ENCODE results near the gene ZSWIM5. TPM values are rescaled to one million over a fixed set of nuclear protein-coding genes. Genes with fewer than 3 reads are reported as not detected.

Gene ZSWIM5
- total RNA-seq, 3 donors from 2014 or later (not counting 1 experiment from before 2014, with no cell fraction given): 1.1 to 2.3 (median 1.3) TPM

GRCh38 chr1:45213892-45214291 is 7.5 kb upstream of the ZSWIM5 start:
- 100% methylated on average over 1 of the region's 1 CpG for WGBS (ENCODE audit: insufficient coverage)
- TF ChIP-seq, protein P1, sequence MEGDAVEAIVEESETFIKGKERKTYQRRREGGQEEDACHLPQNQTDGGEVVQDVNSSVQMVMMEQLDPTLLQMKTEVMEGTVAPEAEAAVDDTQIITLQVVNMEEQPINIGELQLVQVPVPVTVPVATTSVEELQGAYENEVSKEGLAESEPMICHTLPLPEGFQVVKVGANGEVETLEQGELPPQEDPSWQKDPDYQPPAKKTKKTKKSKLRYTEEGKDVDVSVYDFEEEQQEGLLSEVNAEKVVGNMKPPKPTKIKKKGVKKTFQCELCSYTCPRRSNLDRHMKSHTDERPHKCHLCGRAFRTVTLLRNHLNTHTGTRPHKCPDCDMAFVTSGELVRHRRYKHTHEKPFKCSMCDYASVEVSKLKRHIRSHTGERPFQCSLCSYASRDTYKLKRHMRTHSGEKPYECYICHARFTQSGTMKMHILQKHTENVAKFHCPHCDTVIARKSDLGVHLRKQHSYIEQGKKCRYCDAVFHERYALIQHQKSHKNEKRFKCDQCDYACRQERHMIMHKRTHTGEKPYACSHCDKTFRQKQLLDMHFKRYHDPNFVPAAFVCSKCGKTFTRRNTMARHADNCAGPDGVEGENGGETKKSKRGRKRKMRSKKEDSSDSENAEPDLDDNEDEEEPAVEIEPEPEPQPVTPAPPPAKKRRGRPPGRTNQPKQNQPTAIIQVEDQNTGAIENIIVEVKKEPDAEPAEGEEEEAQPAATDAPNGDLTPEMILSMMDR (IDR thresholded peaks at IDR 0.05): no peak
- intact Hi-C loops (cut with micrococcal nuclease): no loop called here
- peaks cover 7 to 18% of the 10 kb centered on the region in 2 donors for H3K27me3 Mint-ChIP-seq (ENCODE audit: low read depth in 2 of 2)
- Histone ChIP-seq H3K36me3 (ENCODE audit: control insufficient read depth, insufficient read depth, low read length) (no peaks in the 10 kb centered on the region), H3K27ac (ENCODE audit: low read length) (no peak overlapping the region), H3K4me3 (ENCODE audit: low read length) (no peak overlapping the region), H3K9me3 (ENCODE audit: control insufficient read depth, insufficient read depth, low read length) (no peaks in the 10 kb centered on the region), H3K27me3 (ENCODE audit: control insufficient read depth, insufficient read depth, low read length) (peaks cover 2% of the 10 kb centered on the region), H3K4me1 (ENCODE audit: control insufficient read depth, insufficient read depth, low read length) (no peaks in the 10 kb centered on the region)
- no peak overlapping the region for H3K27ac Mint-ChIP-seq
- no peaks in the 10 kb centered on the region for H3K4me1 Mint-ChIP-seq
- DNase-seq (no peak), ATAC-seq (no peak)
- no peak overlapping the region for H3K4me3 Mint-ChIP-seq
- no peaks in the 10 kb centered on the region for H3K36me3 Mint-ChIP-seq
- H3K9me3 Mint-ChIP-seq: no peaks in the 10 kb centered on the region

DNA sequence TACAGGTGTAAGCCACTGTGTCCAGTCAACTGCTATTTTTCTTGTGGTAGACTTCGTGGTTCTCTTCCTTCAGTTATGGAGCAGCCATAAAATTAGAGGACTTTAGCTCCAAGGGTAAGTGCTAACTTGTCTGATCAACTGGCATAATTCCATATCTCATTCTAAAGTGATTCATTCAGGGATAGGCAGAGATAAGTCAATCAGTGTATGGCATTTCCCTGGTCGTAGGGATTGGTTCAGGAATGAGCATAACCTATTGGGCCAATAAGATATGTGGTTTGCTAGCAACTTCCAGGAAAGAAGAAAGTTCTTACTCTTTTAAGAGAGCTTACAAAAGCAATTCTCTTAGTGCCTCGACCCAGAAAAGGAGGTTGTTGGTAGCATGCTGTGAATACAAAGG is 4.7 kb upstream of the ZSWIM5 start:
- Histone ChIP-seq H3K9me3 (ENCODE audit: control insufficient read depth, insufficient read depth, low read length) (no peaks in the 10 kb centered on the region), H3K4me3 (ENCODE audit: low read length) (no peak overlapping the region), H3K4me1 (ENCODE audit: control insufficient read depth, insufficient read depth, low read length) (peaks cover 10% of the 10 kb centered on the region), H3K36me3 (ENCODE audit: control insufficient read depth, insufficient read depth, low read length) (no peaks in the 10 kb centered on the region), H3K27ac (ENCODE audit: low read length) (no peak overlapping the region), H3K27me3 (ENCODE audit: control insufficient read depth, insufficient read depth, low read length) (peaks cover 5% of the 10 kb centered on the region)
- intact Hi-C loops (cut with micrococcal nuclease): no loop called here
- H3K4me1 Mint-ChIP-seq: peaks cover 9 to 11% of the 10 kb centered on the region in 2 donors
- no peaks in the 10 kb centered on the region for H3K9me3 Mint-ChIP-seq
- peaks cover 7 to 15% of the 10 kb centered on the region in 2 donors for H3K27me3 Mint-ChIP-seq (ENCODE audit: low read depth in 2 of 2)
- TF ChIP-seq, protein P1 (IDR thresholded peaks at IDR 0.05): no peak
- H3K4me3 Mint-ChIP-seq: no peak overlapping the region
- no peaks in the 10 kb centered on the region for H3K36me3 Mint-ChIP-seq
- DNase-seq (no peak), ATAC-seq (no peak)
- no peak overlapping the region for H3K27ac Mint-ChIP-seq
- 94% methylated on average over 3 of the region's 3 CpGs for WGBS (ENCODE audit: insufficient coverage)

GRCh38 chr1:45206808-45207623 is 611 bp upstream of the ZSWIM5 start:
- ATAC-seq: no peak
- no peaks in the 10 kb centered on the region for H3K9me3 Mint-ChIP-seq
- H3K27ac Mint-ChIP-seq: peak overlapping the region; percentile 61 to 73
- Histone ChIP-seq H3K27me3 (ENCODE audit: control insufficient read depth, insufficient read depth, low read length) (peaks cover 5% of the 10 kb centered on the region), H3K4me1 (ENCODE audit: control insufficient read depth, insufficient read depth, low read length) (peaks cover 17% of the 10 kb centered on the region), H3K4me3 (ENCODE audit: low read length) (peak overlapping the region; percentile 71), H3K27ac (ENCODE audit: low read length) (peak overlapping the region; percentile 55), H3K36me3 (ENCODE audit: control insufficient read depth, insufficient read depth, low read length) (no peaks in the 10 kb centered on the region), H3K9me3 (ENCODE audit: control insufficient read depth, insufficient read depth, low read length) (no peaks in the 10 kb centered on the region)
- intact Hi-C loops (cut with micrococcal nuclease): no loop called here
- no peaks in the 10 kb centered on the region for H3K36me3 Mint-ChIP-seq
- H3K4me1 Mint-ChIP-seq: peaks cover 16 to 17% of the 10 kb centered on the region in 2 donors
- no peak for DNase-seq
- TF ChIP-seq, protein P1 (IDR thresholded peaks at IDR 0.05): no peak
- H3K4me3 Mint-ChIP-seq: peak overlapping the region; percentile 91
- peaks cover 0 to 10% of the 10 kb centered on the region in 2 donors for H3K27me3 Mint-ChIP-seq (ENCODE audit: low read depth in 2 of 2)
- WGBS (ENCODE audit: insufficient coverage): 13% methylated on average over 15 of the region's 18 CpGs
